ENCODE results near the gene TCF7.
"Not testable (repeated sequence)": the region's sequence is repeated elsewhere in the genome, so short reads cannot be mapped to it uniquely, and the experiment has no call there.

The TCF7 gene

GRCh38 chr5:134145779-134146581 lies 31.5 kb downstream of the TCF7 start:
- DNase-seq: peak; percentile 63 to 86 (median 74)

- DNase-seq: peak in 1 of 6 experiments; percentile 42
Measured at GRCh38 chr5:134146651-134147518, 32.4 kb downstream of the TCF7 start.

- DNase-seq: peak in 2 of 6 experiments; percentile 48 to 57
Measured at GRCh38 chr5:134148316-134148715, 33.8 kb downstream of the TCF7 start.

GRCh38 chr5:134148986-134149539 lies 34.6 kb downstream of the TCF7 start:
- peak in 1 of 6 experiments; percentile 42 for DNase-seq

- DNase-seq: peak in 1 of 6 experiments; percentile 39
Measured at GRCh38 chr5:134149571-134150303, 35.3 kb downstream of the TCF7 start.

GRCh38 chr5:134151723-134152122 lies 37.2 kb downstream of the TCF7 start:
- no peak for DNase-seq

GRCh38 chr5:134152173-134152832 lies 37.8 kb downstream of the TCF7 start:
- DNase-seq: not testable (repeated sequence)

- DNase-seq: no peak
Measured at GRCh38 chr5:134153241-134153640, 38.8 kb downstream of the TCF7 start.

GRCh38 chr5:134153657-134154056 lies 39.2 kb downstream of the TCF7 start:
- DNase-seq: no peak

GRCh38 chr5:134161513-134162395 lies 47.3 kb downstream of the TCF7 start:
- DNase-seq: no peak

GRCh38 chr5:134162592-134162991 lies 48.1 kb downstream of the TCF7 start:
- DNase-seq: no peak

- no peak for DNase-seq
Measured at GRCh38 chr5:134171972-134172371, 57.5 kb downstream of the TCF7 start.

GRCh38 chr5:134174841-134175839 lies 60.7 kb downstream of the TCF7 start:
- DNase-seq: no peak

GRCh38 chr5:134175921-134176510 lies 61.5 kb downstream of the TCF7 start:
- DNase-seq: peak in 2 of 6 experiments; percentile 47 to 71

- DNase-seq: peak; percentile 77 to 96 (median 86)
Measured at GRCh38 chr5:134176511-134177368, 62.3 kb downstream of the TCF7 start, which contains the start of gene SKP1. Gene SKP1, minus strand, starts transcription at chr5:134176950. Its CDS starts 2,928 bp downstream, at chr5:134174022.

GRCh38 chr5:134177369-134178095 lies 63.1 kb downstream of the TCF7 start:
- peak in 2 of 6 experiments; percentile 16 to 27 for DNase-seq

- DNase-seq: no peak
Measured at GRCh38 chr5:134178096-134178419, 63.6 kb downstream of the TCF7 start.

GRCh38 chr5:134183481-134183880 lies 69.0 kb downstream of the TCF7 start:
- DNase-seq: no peak
